Cardiac muscle cell (in vitro differentiated cells and primary cell): ENCODE measurements around the gene NEDD4L. TPM values are rescaled to one million over a fixed set of nuclear protein-coding genes. Genes with fewer than 3 reads are reported as not detected.

Experiments used
- DNase-seq, 2 donors: peaks; one replicate each; pipeline versions ENCODE4 v3.0.0 to v3.0.0-alpha.2; 2010 to 2017; ENCODE audit warnings: low read depth in 1 of 2, low spot score in 1 of 2
- H3K27ac ChIP-seq: fragments of 200-600 bp; sonication (generic); 2 replicates; pipeline ENCODE4 v1.5.1; 2016
- H3K27me3 ChIP-seq: fragments of 200-600 bp; sonication (generic); 2 replicates; pipeline ENCODE4 v1.6.0; 2016; ENCODE audit warnings: control low read depth
- H3K36me3 ChIP-seq: fragments of 200-600 bp; sonication (generic); 2 replicates; pipeline ENCODE4 v1.5.1; 2016; ENCODE audit warnings: control low read depth
- H3K4me1 ChIP-seq: fragments of 200-600 bp; sonication (generic); 2 replicates; pipeline ENCODE4 v1.8.1; 2017; ENCODE audit warnings: low read depth, mild to moderate bottlenecking, mixed run types
- H3K4me3 ChIP-seq: fragments of 200-600 bp; sonication (generic); 2 replicates; pipeline ENCODE4 v1.5.1; 2016; ENCODE audit warnings: mild to moderate bottlenecking
- H3K9me3 ChIP-seq: fragments of 200-600 bp; sonication (generic); 2 replicates; pipeline ENCODE4 v1.5.1; 2017; ENCODE audit warnings: low read depth, mild to moderate bottlenecking, control low read depth
- CTCF ChIP-seq: IDR thresholded peaks from 2 replicates; pipeline ENCODE4 v1.5.1; 2012; ENCODE audit warnings: low read depth, mild to moderate bottlenecking, low read length
- polyA plus RNA-seq: library from polyadenylated mRNA; unstranded; fragments of >200 nt; fragmentation: Nextera tagmentation; extraction: Ambion mirVana; gene quantifications from 2 replicates; pipeline ENCODE4 v1.2.1, GENCODE V29; 2016
- total RNA-seq: library from RNA; depleted of rRNA; stranded (reverse); fragments of >200 nt; gene quantifications from 2 replicates; pipeline ENCODE4 v1.2.3, GENCODE V29; 2016

Gene NEDD4L
- total and polyA plus RNA-seq, 2 experiments from 2014 or later: 30.8 to 40.5 TPM

- TF ChIP-seq CTCF: peak; percentile 58
- Histone ChIP-seq H3K4me1 (peaks cover 4% of the 10 kb centered on the region), H3K27ac (no peak overlapping the region), H3K27me3 (no peaks in the 10 kb centered on the region), H3K9me3 (no peaks in the 10 kb centered on the region), H3K4me3 (no peak overlapping the region), H3K36me3 (peaks cover 4% of the 10 kb centered on the region)
- DNase-seq: peak; percentile 47 to 68
Observed at GRCh38 chr18:58321986-58322385, 278.0 kb downstream of the NEDD4L start.

- TF ChIP-seq CTCF: no peak
- DNase-seq: no peak
- no peaks in the 10 kb centered on the region for H3K9me3 ChIP-seq
Observed at GRCh38 chr18:58322464-58322863, 278.4 kb downstream of the NEDD4L start.

GRCh38 chr18:58323866-58324762 lies 280.1 kb downstream of the NEDD4L start:
- no peaks in the 10 kb centered on the region for H3K27me3 ChIP-seq
- H3K36me3 ChIP-seq: peaks cover 5% of the 10 kb centered on the region
- H3K4me3 ChIP-seq: no peak overlapping the region
- no peak for DNase-seq
- TF ChIP-seq CTCF: no peak
- no peaks in the 10 kb centered on the region for H3K9me3 ChIP-seq
- no peaks in the 10 kb centered on the region for H3K4me1 ChIP-seq
- H3K27ac ChIP-seq: no peak overlapping the region

More at GRCh38 chr18:58322464-58322863, 278.4 kb downstream of the NEDD4L start:
- no peak overlapping the region for H3K27ac ChIP-seq
- peaks cover 4% of the 10 kb centered on the region for H3K36me3 ChIP-seq
- no peak overlapping the region for H3K4me3 ChIP-seq
- no peaks in the 10 kb centered on the region for H3K27me3 ChIP-seq
- H3K4me1 ChIP-seq: no peaks in the 10 kb centered on the region

- Histone ChIP-seq H3K4me1 (no peaks in the 10 kb centered on the region), H3K4me3 (no peak overlapping the region), H3K27ac (no peak overlapping the region), H3K36me3 (peaks cover 7% of the 10 kb centered on the region), H3K27me3 (no peaks in the 10 kb centered on the region), H3K9me3 (no peaks in the 10 kb centered on the region)
- DNase-seq: no peak
- no peak for TF ChIP-seq CTCF
Observed at GRCh38 chr18:58324824-58325480, 280.9 kb downstream of the NEDD4L start.

- Histone ChIP-seq H3K4me3 (no peak overlapping the region), H3K9me3 (no peaks in the 10 kb centered on the region), H3K27me3 (no peaks in the 10 kb centered on the region), H3K4me1 (no peaks in the 10 kb centered on the region), H3K36me3 (peaks cover 7% of the 10 kb centered on the region), H3K27ac (no peak overlapping the region)
- no peak for DNase-seq
- TF ChIP-seq CTCF: no peak
Observed at GRCh38 chr18:58325494-58325893, 281.5 kb downstream of the NEDD4L start.
